ENCODE measurements around the gene NUDT2. TPM values are rescaled to one million over a fixed set of nuclear protein-coding genes. Genes with fewer than 3 reads are reported as not detected.
"Not testable (repeated sequence)": the region's sequence is repeated elsewhere in the genome, so short reads cannot be mapped to it uniquely, and the experiment has no call there.

Gene NUDT2
- total RNA-seq, 2 donors from 2014 or later, result 20.6 to 29.4 TPM

- Histone ChIP-seq H3K9ac (ENCODE audit: extremely low read depth, low read length, poor library complexity, severe bottlenecking) (no peak overlapping the region), H3K27me3 (ENCODE audit: control insufficient read depth, insufficient read depth, low read length, poor library complexity, severe bottlenecking) (no peaks in the 10 kb centered on the region), H3K9me3 (ENCODE audit: control insufficient read depth, low read length) (no peaks in the 10 kb centered on the region), H3K4me1 (ENCODE audit: control insufficient read depth, insufficient read depth, low read length) (no peaks in the 10 kb centered on the region), H3K4me3 (ENCODE audit: low read length) (no peak overlapping the region), H3K36me3 (ENCODE audit: control insufficient read depth, insufficient read depth, low read length) (no peaks in the 10 kb centered on the region), H3K27ac (ENCODE audit: low read depth, low read length) (no peak overlapping the region)
- no peaks in the 10 kb centered on the region for H3K27me3 Mint-ChIP-seq (ENCODE audit: insufficient read depth)
- no peaks in the 10 kb centered on the region for H3K9me3 Mint-ChIP-seq
- peaks cover 7% of the 10 kb centered on the region for H3K36me3 Mint-ChIP-seq (ENCODE audit: low read depth)
- no peak for DNase-seq
- TF ChIP-seq CTCF (conservative IDR thresholded peaks at IDR 0.05), result no peak
- no peak overlapping the region for H3K4me3 Mint-ChIP-seq
- H3K4me1 Mint-ChIP-seq, result no peaks in the 10 kb centered on the region
- 83 to 100% methylated on average over 1 to 3 of the region's 3 CpGs for WGBS, 2 experiments (ENCODE audit: insufficient coverage in 1 of 2, insufficient read length in 1 of 2)
- no peak overlapping the region for H3K27ac Mint-ChIP-seq
These were observed 20.0 kb downstream of the NUDT2 start for GRCh38 chr9:34349324-34349723.

- H3K36me3 Mint-ChIP-seq (ENCODE audit: low read depth), result not testable (repeated sequence)
- WGBS, 2 experiments (ENCODE audit: insufficient coverage in 1 of 2, insufficient read length in 1 of 2), result 95 to 100% methylated on average over 2 to 7 of the region's 7 CpGs
These were observed 22.8 kb downstream of the NUDT2 start for GRCh38 chr9:34352122-34352652.

GRCh38 chr9:34352957-34353356 is 23.6 kb downstream of the NUDT2 start:
- WGBS, 2 experiments (ENCODE audit: insufficient coverage in 1 of 2, insufficient read length in 1 of 2), result 80 to 85% methylated on average over 1 of the region's 1 CpG
- not testable (repeated sequence) for H3K36me3 Mint-ChIP-seq (ENCODE audit: low read depth); H3K4me3 Mint-ChIP-seq; H3K4me3 ChIP-seq (ENCODE audit: low read length); H3K27me3 ChIP-seq (ENCODE audit: control insufficient read depth, insufficient read depth, low read length, poor library complexity, severe bottlenecking); H3K27ac ChIP-seq (ENCODE audit: low read depth, low read length); H3K36me3 ChIP-seq (ENCODE audit: control insufficient read depth, insufficient read depth, low read length); H3K27ac Mint-ChIP-seq; H3K27me3 Mint-ChIP-seq (ENCODE audit: insufficient read depth); DNase-seq; H3K9ac ChIP-seq (ENCODE audit: extremely low read depth, low read length, poor library complexity, severe bottlenecking); H3K4me1 Mint-ChIP-seq; H3K4me1 ChIP-seq (ENCODE audit: control insufficient read depth, insufficient read depth, low read length)
- peaks cover 26% of the 10 kb centered on the region for H3K9me3 Mint-ChIP-seq
- H3K9me3 ChIP-seq (ENCODE audit: control insufficient read depth, low read length), result peaks cover 28% of the 10 kb centered on the region

More at GRCh38 chr9:34352122-34352652, 22.8 kb downstream of the NUDT2 start:
- not testable (repeated sequence) for H3K27me3 Mint-ChIP-seq (ENCODE audit: insufficient read depth); H3K27ac Mint-ChIP-seq; H3K9ac ChIP-seq (ENCODE audit: extremely low read depth, low read length, poor library complexity, severe bottlenecking); H3K4me1 Mint-ChIP-seq; H3K27me3 ChIP-seq (ENCODE audit: control insufficient read depth, insufficient read depth, low read length, poor library complexity, severe bottlenecking); H3K36me3 ChIP-seq (ENCODE audit: control insufficient read depth, insufficient read depth, low read length); H3K4me1 ChIP-seq (ENCODE audit: control insufficient read depth, insufficient read depth, low read length); H3K27ac ChIP-seq (ENCODE audit: low read depth, low read length); H3K4me3 ChIP-seq (ENCODE audit: low read length); DNase-seq; H3K4me3 Mint-ChIP-seq
- H3K9me3 Mint-ChIP-seq, result peaks cover 20% of the 10 kb centered on the region
- H3K9me3 ChIP-seq (ENCODE audit: control insufficient read depth, low read length), result peaks cover 21% of the 10 kb centered on the region

- Mint-ChIP-seq H3K9me3 (peaks cover 13% of the 10 kb centered on the region), H3K27ac (peak overlapping the region; percentile 91), H3K36me3 (ENCODE audit: low read depth) (peaks cover 18% of the 10 kb centered on the region), H3K4me1 (peaks cover 34% of the 10 kb centered on the region), H3K27me3 (ENCODE audit: insufficient read depth) (no peaks in the 10 kb centered on the region), H3K4me3 (peak overlapping the region; percentile 39)
- TF ChIP-seq CTCF (conservative IDR thresholded peaks at IDR 0.05), result no peak
- peaks cover 16% of the 10 kb centered on the region for H3K36me3 ChIP-seq (ENCODE audit: control insufficient read depth, insufficient read depth, low read length)
- H3K27ac ChIP-seq (ENCODE audit: low read depth, low read length), result no peak overlapping the region
- WGBS, 2 experiments (ENCODE audit: insufficient coverage in 1 of 2, insufficient read length in 1 of 2), result 81 to 88% methylated on average over 1 to 4 of the region's 4 CpGs
- no peaks in the 10 kb centered on the region for H3K27me3 ChIP-seq (ENCODE audit: control insufficient read depth, insufficient read depth, low read length, poor library complexity, severe bottlenecking)
- peak overlapping the region; percentile 35 for H3K9ac ChIP-seq (ENCODE audit: extremely low read depth, low read length, poor library complexity, severe bottlenecking)
- peak; percentile 48 for DNase-seq
- peak overlapping the region; percentile 74 for H3K4me3 ChIP-seq (ENCODE audit: low read length)
- H3K9me3 ChIP-seq (ENCODE audit: control insufficient read depth, low read length), result peaks cover 24% of the 10 kb centered on the region
- H3K4me1 ChIP-seq (ENCODE audit: control insufficient read depth, insufficient read depth, low read length), result peaks cover 9% of the 10 kb centered on the region
These were observed 33.3 kb downstream of the NUDT2 start for GRCh38 chr9:34362614-34363214.

All from endodermal cell (in vitro differentiated cells).